Uterus (tissue), 4 donors: Measurements from ENCODE around the gene ADD1. TPM values are rescaled to one million over a fixed set of nuclear protein-coding genes. Genes with fewer than 3 reads are reported as not detected.

Experiments used
- DNase-seq, 2 donors: peaks; one replicate each; pipeline ENCODE4 v3.0.0-alpha.2; 2019 to 2020
- H3K27ac ChIP-seq, 2 donors: fragments of 200-600 bp; sonication (generic); 1 replicate in 1 of 2; 2 replicates in 1 of 2; pipeline ENCODE4 v1.5.1; 2016 to 2018
- H3K27me3 ChIP-seq, 2 donors: fragments of 200-600 bp; sonication (generic); one replicate each; pipeline ENCODE4 v1.5.1; 2018 to 2019; ENCODE audit warnings: control low read depth in 1 of 2
- H3K36me3 ChIP-seq, 2 donors: fragments of 200-600 bp; sonication (generic); one replicate each; pipeline ENCODE4 v1.5.1; 2019; ENCODE audit warnings: control low read depth in 1 of 2
- H3K4me1 ChIP-seq, 2 donors: fragments of 200-600 bp; sonication (generic); one replicate each; pipeline ENCODE4 v1.5.1; 2018 to 2019; ENCODE audit warnings: control low read depth in 1 of 2
- H3K4me3 ChIP-seq, 2 donors: fragments of 200-600 bp; sonication (generic); 1 replicate in 1 of 2; 2 replicates in 1 of 2; pipeline ENCODE4 v1.5.1; 2018 to 2019; ENCODE audit warnings: mild to moderate bottlenecking in 1 of 2
- H3K9me3 ChIP-seq, 2 donors: fragments of 200-600 bp; sonication (generic); one replicate each; pipeline ENCODE4 v1.5.1; 2019; ENCODE audit warnings: control low read depth in 1 of 2
- CTCF ChIP-seq, 4 experiments: fragments of 200-600 bp in 2 of 4; fragments of 450-650 bp in 2 of 4; sonication (generic) in 2 of 4; IDR thresholded peaks; one replicate each; pipeline ENCODE4 v1.5.1; 2016 to 2019; ENCODE audit warnings: antibody characterized with exemption in 4 of 4, mild to moderate bottlenecking in 2 of 4, moderate library complexity in 1 of 4
- POLR2A ChIP-seq, 2 donors: fragments of 450-650 bp; IDR thresholded peaks; one replicate each; pipeline ENCODE4 v1.6.1; 2016; ENCODE audit warnings: antibody characterized with exemption in 2 of 2, mild to moderate bottlenecking in 1 of 2, moderate library complexity in 1 of 2
- intact Hi-C: fragments of 100-400 bp; cut with DNase I; formaldehyde crosslinking; loops from one replicate; pipeline ENCODE4 v1.15.1; 2023; ENCODE audit warnings: low total_unique reads
- total RNA-seq, 4 donors: library from RNA; depleted of rRNA in 3 of 4; stranded (reverse); fragments of >200 nt in 3 of 4; gene quantifications; one replicate each; pipeline versions ENCODE4 v1.1.0 to v1.2.4, GENCODE V29; 2014 to 2023
- donor health status: DM: yes; HTN: yes; CAD: no.

ADD1 gene
- total RNA-seq, 4 donors from 2014 or later, result 161 to 403 (median 225) TPM

GRCh38 chr4:2901186-2901585, 57.5 kb downstream of the ADD1 start:
- intact Hi-C loops, result no loop called here

GRCh38 chr4:2902126-2902525, 58.5 kb downstream of the ADD1 start:
- Histone ChIP-seq H3K27me3 (no peaks in the 10 kb centered on the region), H3K27ac (no peak overlapping the region), H3K4me3 (no peak overlapping the region), H3K9me3 (no peaks in the 10 kb centered on the region), H3K4me1 (no peaks in the 10 kb centered on the region), H3K36me3 (no peaks in the 10 kb centered on the region)
- intact Hi-C loops, result no loop called here
- DNase-seq, result no peak
- TF ChIP-seq CTCF (IDR thresholded peaks at IDR 0.05) (no peak), POLR2A (IDR thresholded peaks at IDR 0.05) (no peak)

More at GRCh38 chr4:2901186-2901585, 57.5 kb downstream of the ADD1 start:
- Histone ChIP-seq H3K4me1 (no peaks in the 10 kb centered on the region), H3K36me3 (no peaks in the 10 kb centered on the region), H3K27ac (no peak overlapping the region), H3K4me3 (no peak overlapping the region), H3K9me3 (no peaks in the 10 kb centered on the region), H3K27me3 (no peaks in the 10 kb centered on the region)
- TF ChIP-seq CTCF (IDR thresholded peaks at IDR 0.05), result no peak
- no peak for TF ChIP-seq POLR2A (IDR thresholded peaks at IDR 0.05)
- DNase-seq, result no peak

- Histone ChIP-seq H3K27me3 (no peaks in the 10 kb centered on the region), H3K36me3 (no peaks in the 10 kb centered on the region)
These were observed 61.9 kb downstream of the ADD1 start for GRCh38 chr4:2905544-2905943.

GRCh38 chr4:2906218-2906617, 62.6 kb downstream of the ADD1 start:
- Histone ChIP-seq H3K27ac (no peak overlapping the region), H3K36me3 (no peaks in the 10 kb centered on the region), H3K9me3 (no peaks in the 10 kb centered on the region), H3K4me3 (no peak overlapping the region), H3K27me3 (no peaks in the 10 kb centered on the region), H3K4me1 (no peaks in the 10 kb centered on the region)
- TF ChIP-seq POLR2A (IDR thresholded peaks at IDR 0.05), result no peak
- TF ChIP-seq CTCF (IDR thresholded peaks at IDR 0.05), result no peak
- DNase-seq, result no peak
- intact Hi-C loops, result no loop called here

More at GRCh38 chr4:2905544-2905943, 61.9 kb downstream of the ADD1 start:
- intact Hi-C loops, result no loop called here
- Histone ChIP-seq H3K9me3 (no peaks in the 10 kb centered on the region), H3K4me3 (no peak overlapping the region), H3K4me1 (no peaks in the 10 kb centered on the region), H3K27ac (no peak overlapping the region)
- no peak for DNase-seq
- TF ChIP-seq POLR2A (IDR thresholded peaks at IDR 0.05) (no peak), CTCF (IDR thresholded peaks at IDR 0.05) (no peak)

- intact Hi-C loops, result no loop called here
- H3K27me3 ChIP-seq, result no peaks in the 10 kb centered on the region
- TF ChIP-seq POLR2A (IDR thresholded peaks at IDR 0.05), result no peak
- no peak for TF ChIP-seq CTCF (IDR thresholded peaks at IDR 0.05)
These were observed 63.6 kb downstream of the ADD1 start for GRCh38 chr4:2907226-2907625.

More at GRCh38 chr4:2907226-2907625, 63.6 kb downstream of the ADD1 start:
- no peak for DNase-seq
- Histone ChIP-seq H3K27ac (no peak overlapping the region), H3K36me3 (no peaks in the 10 kb centered on the region), H3K4me3 (no peak overlapping the region), H3K9me3 (no peaks in the 10 kb centered on the region), H3K4me1 (no peaks in the 10 kb centered on the region)
